DMS79 (cell line): ENCODE results near the gene UGP2.

Source experiments
- DNase-seq: peaks from one replicate; lab custom pipeline; 2025; lab: John Stamatoyannopoulos, UW

The UGP2 gene

GRCh38 chr2:63865159-63865799 is 23.6 kb downstream of the UGP2 start:
- DNase-seq, result no peak

GRCh38 chr2:63866009-63866709 is 24.5 kb downstream of the UGP2 start:
- no peak for DNase-seq

GRCh38 chr2:63870679-63871078 is 29.0 kb downstream of the UGP2 start:
- DNase-seq, result no peak

DNA sequence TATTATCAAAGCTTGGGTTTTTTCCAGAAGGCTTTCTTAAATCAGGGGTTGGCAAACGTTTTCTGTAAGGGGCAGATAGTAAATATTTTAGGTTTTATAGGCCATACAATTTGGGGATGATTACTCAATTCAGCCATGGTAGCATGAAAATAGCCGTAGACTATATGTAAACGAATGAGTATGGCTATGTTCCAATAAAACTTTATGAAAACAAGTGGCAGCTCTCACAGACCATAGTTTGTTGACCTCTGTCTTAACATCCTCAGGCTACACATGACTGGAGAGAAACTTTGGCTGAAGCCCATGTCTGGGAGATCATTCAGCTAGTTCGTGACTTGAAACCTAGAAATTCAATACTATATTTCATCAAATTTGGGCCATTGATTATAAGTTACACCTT is 30.2 kb downstream of the UGP2 start:
- DNase-seq, result no peak

- DNase-seq, result no peak
These were observed 31.1 kb downstream of the UGP2 start for GRCh38 chr2:63872571-63873328.

- no peak for DNase-seq
These were observed 32.8 kb downstream of the UGP2 start for GRCh38 chr2:63874204-63875130.

DNA sequence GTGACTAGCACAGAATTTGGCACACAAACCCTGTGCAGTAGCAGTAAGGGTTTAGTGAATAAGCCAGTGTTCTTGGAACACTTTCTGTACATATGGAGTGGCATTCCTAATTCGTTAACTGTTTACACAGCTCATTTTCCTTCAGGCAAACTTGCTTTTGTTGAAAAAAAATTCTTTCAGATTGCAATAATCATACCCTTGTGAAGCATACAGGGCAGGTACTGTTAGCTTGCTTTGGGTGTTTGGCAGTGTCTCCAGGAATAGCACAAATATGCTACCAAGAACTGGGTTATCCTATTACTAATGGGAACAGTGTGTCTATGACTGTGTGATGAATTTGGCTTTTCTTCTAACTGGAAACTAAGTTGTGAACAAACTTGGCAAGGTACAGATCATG is 33.4 kb downstream of the UGP2 start:
- DNase-seq, result no peak

- no peak for DNase-seq
These were observed 34.0 kb downstream of the UGP2 start for GRCh38 chr2:63875559-63876245.

- DNase-seq, result peak; percentile 87
These were observed 34.6 kb downstream of the UGP2 start for GRCh38 chr2:63876311-63876710.

GRCh38 chr2:63878486-63878885 is 36.8 kb downstream of the UGP2 start:
- no peak for DNase-seq

GRCh38 chr2:63879876-63880433 is 38.3 kb downstream of the UGP2 start:
- DNase-seq, result no peak

DNA sequence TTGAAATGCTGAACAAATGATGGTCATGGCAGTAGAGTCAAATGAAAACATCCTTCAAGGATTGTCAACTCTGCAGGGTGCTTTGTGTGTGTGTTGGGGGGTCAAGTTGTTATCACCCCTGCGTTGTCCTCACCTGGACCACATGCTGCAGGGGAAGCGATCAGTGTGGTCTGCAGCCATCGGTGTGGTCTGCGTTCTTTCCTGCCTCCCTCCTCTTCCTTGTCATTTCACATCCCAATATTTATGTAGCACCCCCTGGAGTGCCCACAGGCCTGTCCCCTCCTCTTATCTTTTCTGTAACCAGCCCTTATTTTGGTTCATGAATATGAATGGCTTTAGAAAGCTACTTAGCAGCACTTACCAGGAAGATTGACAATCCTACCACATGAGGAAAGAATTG is 38.9 kb downstream of the UGP2 start:
- no peak for DNase-seq

DNA sequence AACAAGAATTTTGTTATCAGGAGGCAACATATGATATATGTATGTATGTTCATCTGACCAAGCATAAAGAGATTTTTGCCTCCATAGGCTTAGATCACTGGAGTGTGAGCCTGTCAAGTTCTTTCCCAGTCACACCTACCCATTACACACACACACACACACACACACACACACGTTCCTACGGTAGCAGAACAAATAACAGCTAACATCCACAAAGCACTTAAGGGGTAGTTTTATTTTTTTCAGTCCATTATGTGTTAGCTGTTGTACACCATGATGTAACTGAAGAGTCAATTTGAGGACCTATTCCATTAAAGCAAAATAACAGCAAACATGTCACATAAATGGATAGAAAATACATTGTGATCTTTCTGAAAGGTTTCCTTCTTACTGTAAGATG is 39.5 kb downstream of the UGP2 start:
- DNase-seq, result peak; percentile 10

DNA sequence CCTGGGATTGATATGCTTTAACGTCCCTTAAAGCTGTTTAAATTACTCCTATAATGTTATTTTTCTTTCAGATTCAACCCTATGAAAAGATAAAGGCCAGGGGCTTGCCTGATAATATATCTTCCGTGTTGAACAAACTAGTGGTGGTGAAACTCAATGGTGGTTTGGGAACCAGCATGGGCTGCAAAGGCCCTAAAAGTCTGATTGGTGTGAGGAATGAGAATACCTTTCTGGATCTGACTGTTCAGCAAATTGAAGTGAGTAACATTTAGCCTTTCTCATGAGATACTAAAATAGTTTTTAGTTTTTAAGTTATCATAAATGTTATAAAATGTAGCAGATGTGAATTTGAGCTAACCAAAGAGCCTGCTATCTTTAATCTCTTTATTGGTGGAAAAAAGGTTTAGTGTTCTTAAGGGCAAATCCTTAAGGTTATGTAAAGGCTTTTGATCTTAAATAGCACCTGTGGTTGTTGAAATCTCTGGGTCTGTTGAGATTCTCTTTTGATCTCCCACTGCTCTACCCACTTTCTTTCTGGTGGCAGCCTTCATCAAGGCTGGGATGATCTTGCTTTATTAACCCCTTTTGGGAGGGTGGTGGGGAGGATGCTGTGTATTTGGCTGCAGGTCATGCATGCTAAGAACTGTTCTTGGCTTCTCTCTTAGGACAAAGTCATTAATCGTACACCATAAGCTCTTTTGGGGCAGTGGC is 40.9 kb downstream of the UGP2 start:
- no peak for DNase-seq

- no peak for DNase-seq
These were observed 44.7 kb downstream of the UGP2 start for GRCh38 chr2:63886445-63886844.

DNA sequence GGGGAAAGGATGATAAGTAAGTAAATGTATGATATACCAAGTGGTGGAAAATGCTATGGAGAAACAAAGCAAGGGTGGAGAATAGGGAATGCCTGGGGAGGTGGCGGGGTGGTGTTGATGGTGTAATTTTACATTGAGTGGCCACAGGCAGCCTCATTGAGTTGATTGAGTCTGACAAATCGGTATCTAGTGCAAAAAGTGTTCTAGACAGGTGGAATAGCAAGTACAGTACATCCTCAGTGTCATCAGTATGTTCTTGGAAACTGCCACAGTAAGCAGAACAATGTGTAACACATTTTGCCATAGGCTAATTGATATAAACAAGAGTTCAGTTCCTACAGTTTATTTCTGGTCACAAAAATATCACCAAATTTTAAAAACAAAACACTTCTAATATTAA is 46.4 kb downstream of the UGP2 start:
- DNase-seq, result no peak

DNA sequence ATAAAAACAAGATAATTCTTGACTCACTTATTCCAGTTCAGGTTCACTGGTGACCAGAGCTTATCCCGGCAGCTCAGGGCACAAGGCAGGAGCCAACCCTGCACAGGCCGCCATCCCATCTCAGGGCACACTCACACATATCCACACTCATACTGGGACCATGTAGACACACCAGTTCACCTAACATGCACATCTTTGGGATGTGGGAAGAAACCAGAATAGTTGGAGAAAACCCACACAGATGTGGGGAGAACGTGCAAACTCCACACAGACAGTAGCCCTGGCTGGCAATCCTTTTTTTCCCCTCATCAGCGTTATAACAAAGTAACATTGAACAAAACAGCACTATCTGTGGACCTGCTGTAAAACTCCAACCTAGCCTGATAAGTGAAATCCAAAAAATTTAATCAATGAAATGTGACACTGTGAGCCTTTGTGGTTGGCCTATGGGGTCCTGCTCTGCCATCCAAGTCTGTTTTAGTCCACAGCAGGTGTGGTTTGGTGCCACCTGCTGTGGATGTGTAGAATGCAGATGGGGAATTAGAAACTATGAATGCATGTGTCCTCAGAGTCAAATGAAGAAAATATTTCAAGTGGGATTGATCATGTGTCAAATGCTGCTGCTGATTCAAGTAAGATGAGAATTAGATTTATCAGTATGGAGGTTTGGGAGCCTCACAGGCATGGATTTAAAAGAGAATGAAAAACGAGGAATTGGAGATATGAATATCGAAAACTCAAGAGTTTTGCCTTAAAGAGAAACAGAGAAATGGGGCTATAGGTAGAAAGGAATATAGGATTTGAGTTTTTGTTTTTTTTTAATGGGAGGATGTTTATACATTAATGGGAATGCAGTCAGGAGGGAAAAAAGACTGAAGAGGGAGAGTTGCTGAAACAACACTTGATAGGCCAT is 47.0 kb downstream of the UGP2 start:
- DNase-seq, result peak; percentile 24

DNA sequence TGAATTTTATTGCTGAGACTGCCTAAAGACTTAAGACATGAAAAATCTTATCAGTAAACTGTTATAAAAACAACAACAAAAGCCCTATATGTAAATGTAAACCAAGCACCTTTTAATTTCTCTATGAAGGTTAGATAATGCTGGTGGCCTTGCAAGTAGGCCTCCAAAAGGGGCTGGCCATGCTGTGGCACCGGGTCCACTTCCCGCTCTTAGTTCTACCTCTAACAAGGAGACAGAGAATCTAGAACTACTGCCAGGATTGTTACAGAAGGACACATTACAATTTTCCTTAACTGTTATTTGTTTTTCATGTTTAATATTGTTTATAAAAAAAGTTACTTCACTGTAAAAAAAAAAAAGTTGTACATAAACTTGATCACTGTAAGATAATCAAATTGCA is 49.0 kb downstream of the UGP2 start:
- DNase-seq, result no peak

DNA sequence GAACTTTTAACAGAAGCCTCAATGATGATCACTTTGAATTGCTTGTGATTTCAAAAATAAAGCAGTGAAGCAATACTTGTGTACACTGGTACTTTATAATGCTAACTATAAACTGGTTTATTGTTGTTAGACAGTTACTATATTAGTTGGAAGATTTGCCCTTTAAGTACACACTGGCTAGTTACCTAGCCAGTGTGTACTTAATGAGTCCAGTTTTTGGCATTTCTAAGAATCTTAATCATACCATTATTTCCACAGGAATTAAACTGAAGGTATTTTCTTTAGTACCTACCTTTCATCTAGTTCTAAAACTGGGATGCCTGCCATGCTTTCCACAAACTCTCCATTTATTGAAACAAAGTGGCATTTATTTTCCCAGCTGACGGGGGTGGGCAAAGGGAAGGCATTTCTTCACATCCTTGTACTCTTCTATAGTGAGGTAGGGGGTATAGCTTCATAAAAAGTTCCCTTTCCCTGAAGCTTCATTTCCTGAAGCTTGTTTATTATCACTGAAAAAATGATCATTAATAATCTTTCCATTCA is 49.9 kb downstream of the UGP2 start:
- DNase-seq, result no peak
